Activated CD4-positive, alpha-beta T cell treated with anti-CD3 and anti-CD28 coated beads for 48 hours (primary cell): ENCODE measurements around the gene NT5E.

ENCODE experiments used
- DNase-seq: peaks from one replicate; pipeline ENCODE4 v3.0.0-alpha.2; 2020

Gene NT5E

GRCh38 chr6:85422996-85423395, 26.9 kb upstream of the NT5E start:
- no peak for DNase-seq

GRCh38 chr6:85424981-85425380, 24.9 kb upstream of the NT5E start:
- no peak for DNase-seq

- no peak for DNase-seq
These were observed 23.9 kb upstream of the NT5E start for GRCh38 chr6:85425997-85426396.

- DNase-seq: no peak
These were observed 21.4 kb upstream of the NT5E start for GRCh38 chr6:85428486-85428885.

GRCh38 chr6:85429346-85429745, 20.5 kb upstream of the NT5E start:
- no peak for DNase-seq

- DNase-seq: no peak
These were observed 18.6 kb upstream of the NT5E start for GRCh38 chr6:85431271-85431670.

GRCh38 chr6:85432554-85432953, 17.3 kb upstream of the NT5E start:
- DNase-seq: no peak

GRCh38 chr6:85435851-85436250, 14.0 kb upstream of the NT5E start:
- DNase-seq: no peak

- DNase-seq: no peak
These were observed 13.5 kb upstream of the NT5E start for GRCh38 chr6:85436411-85436810.

GRCh38 chr6:85436939-85437495, 12.9 kb upstream of the NT5E start:
- no peak for DNase-seq

GRCh38 chr6:85443349-85444117, 6.3 kb upstream of the NT5E start:
- DNase-seq: no peak

- DNase-seq: peak; percentile 64
These were observed 480 bp upstream of the NT5E start for GRCh38 chr6:85449388-85449817.

GRCh38 chr6:85451565-85452306, 1.9 kb downstream of the NT5E start:
- no peak for DNase-seq

GRCh38 chr6:85452441-85452881, 2.6 kb downstream of the NT5E start:
- DNase-seq: no peak

GRCh38 chr6:85453052-85453451, 3.2 kb downstream of the NT5E start:
- DNase-seq: no peak

- DNase-seq: no peak
These were observed 3.6 kb downstream of the NT5E start for GRCh38 chr6:85453490-85453889.

GRCh38 chr6:85455471-85456026, 5.7 kb downstream of the NT5E start:
- no peak for DNase-seq

- DNase-seq: no peak
These were observed 6.9 kb downstream of the NT5E start for GRCh38 chr6:85456782-85457181.

GRCh38 chr6:85458184-85458583, 8.3 kb downstream of the NT5E start:
- no peak for DNase-seq

- no peak for DNase-seq
These were observed 8.9 kb downstream of the NT5E start for GRCh38 chr6:85458782-85459181.

- DNase-seq: no peak
These were observed 9.5 kb downstream of the NT5E start for GRCh38 chr6:85459224-85459901.

- DNase-seq: no peak
These were observed 10.5 kb downstream of the NT5E start for GRCh38 chr6:85460154-85460920.
